K562 (cell line): Measurements from ENCODE around the gene SCAMP5. TPM values are rescaled to one million over a fixed set of nuclear protein-coding genes. Genes with fewer than 3 reads are reported as not detected.
A peak's percentile ranks its signal among the peaks of the same experiment; 100 is the strongest.

Source experiments
- CBX8 ChIP-seq: fragments of 200-600 bp; sonication (generic); IDR thresholded peaks from 2 replicates; pipeline ENCODE4 v1.6.1; 2012; ENCODE audit warnings: borderline replicate concordance, mixed run types, low read depth, mild to moderate bottlenecking, moderate library complexity, mixed read lengths, low read length, control low read depth, inconsistent platforms; ENCODE audit not compliant: poor library complexity, severe bottlenecking; ENCODE audit errors: extremely low read depth
- CREM ChIP-seq: IDR thresholded peaks from 2 replicates; pipeline ENCODE4 v1.6.1; 2014; ENCODE audit warnings: antibody characterized with exemption, low read depth
- NFXL1 ChIP-seq: fragments of 450-650 bp; formaldehyde crosslinking; IDR thresholded peaks from 2 replicates; pipeline ENCODE4 v1.4.0; 2021; ENCODE audit warnings: mild to moderate bottlenecking
- THRB ChIP-seq: fragments of 450-650 bp; formaldehyde crosslinking; conservative IDR thresholded peaks from 2 replicates; pipeline ENCODE4 v1.4.0; 2022; ENCODE audit warnings: mild to moderate bottlenecking, missing genetic modification characterization
- YY1 ChIP-seq, 3 experiments: IDR thresholded peaks; 2 replicates each; pipeline ENCODE4 v1.6.1; 2011; ENCODE audit warnings: low read length in 2 of 3, mild to moderate bottlenecking in 2 of 3, moderate library complexity in 2 of 3, borderline replicate concordance in 1 of 3, control low read depth in 1 of 3, low read depth in 1 of 3; ENCODE audit not compliant: insufficient read depth in 3 of 3, insufficient replicate concordance in 2 of 3, control insufficient read depth in 1 of 3, insufficient read length in 1 of 3; ENCODE audit errors: extremely low read depth in 1 of 3
- ZBTB26 ChIP-seq: fragments of 450-650 bp; formaldehyde crosslinking; IDR thresholded peaks from 2 replicates; pipeline ENCODE4 v1.4.0; 2022; ENCODE audit warnings: missing genetic modification characterization
- ZBTB7A ChIP-seq: IDR thresholded peaks from 2 replicates; pipeline ENCODE4 v1.6.1; 2011; ENCODE audit warnings: low read depth, mild to moderate bottlenecking, low read length, moderate library complexity, borderline replicate concordance; ENCODE audit not compliant: control insufficient read depth
- ZKSCAN8 ChIP-seq: fragments of 200-800 bp; sonication (Bioruptor generic); IDR thresholded peaks from 2 replicates; pipeline ENCODE4 v1.6.1; 2016; ENCODE audit warnings: missing genetic modification characterization, missing compliant biosample characterization
- ZNF282 ChIP-seq: sonication (generic); formaldehyde crosslinking; IDR thresholded peaks from 2 replicates; pipeline ENCODE4 v1.8.1; 2023; ENCODE audit warnings: missing genetic modification reagents
- ZNF324 ChIP-seq: fragments of 250-450 bp; sonication (Bioruptor Pico); IDR thresholded peaks from 2 replicates; pipeline ENCODE4 v1.4.0; 2020; ENCODE audit warnings: mild to moderate bottlenecking
- ZNF592 ChIP-seq: fragments of 450-650 bp; IDR thresholded peaks from 2 replicates; pipeline ENCODE4 v1.6.1; 2017; ENCODE audit warnings: antibody characterized with exemption, mild to moderate bottlenecking
- ZNF740 ChIP-seq, 3 experiments: fragments of 200-800 bp in 1 of 3; sonication (Bioruptor generic) in 1 of 3; sonication (generic) in 1 of 3; formaldehyde crosslinking in 1 of 3; IDR thresholded peaks; 2 replicates each; pipeline versions ENCODE4 v1.6.1 to v1.8.0; 2016 to 2022; ENCODE audit warnings: mild to moderate bottlenecking in 2 of 3, missing compliant biosample characterization in 2 of 3, missing genetic modification characterization in 2 of 3, missing genetic modification reagents in 1 of 3
- ZNF76 ChIP-seq: fragments of 250-450 bp; sonication (Bioruptor Pico); IDR thresholded peaks from 2 replicates; pipeline ENCODE4 v1.4.0; 2020; ENCODE audit warnings: mild to moderate bottlenecking, moderate library complexity, borderline replicate concordance
- ZSCAN32 ChIP-seq: fragments of 450-650 bp; formaldehyde crosslinking; IDR thresholded peaks from 2 replicates; pipeline ENCODE4 v1.4.0; 2020; ENCODE audit warnings: mild to moderate bottlenecking, moderate library complexity
- polyA plus RNA-seq, 8 experiments: library from polyadenylated mRNA; depleted of rRNA in 4 of 8; stranded (reverse) in 5 of 8; unstranded in 3 of 8; fragments of >200 nt; fragmentation: Nextera tagmentation in 2 of 8; fragmentation: Illumina TruSeq in 1 of 8; extraction: Ambion mirVana in 2 of 8; extraction: Trizol in 1 of 8; gene quantifications; 2 replicates each; pipeline versions ENCODE4 v1.2.1 to v1.2.3, GENCODE V29; 2011 to 2014; ENCODE audit warnings: inconsistent platforms in 1 of 8, missing spikeins in 1 of 8
- total RNA-seq, 7 experiments: library from RNA; depleted of rRNA in 6 of 7; stranded (reverse); fragments of >200 nt in 6 of 7; fragmentation: Illumina TruSeq in 2 of 7; extraction: Trizol in 2 of 7; gene quantifications; 2 replicates each; pipeline versions ENCODE4 v1.2.1 to v1.2.3, GENCODE V29; 2011 to 2021; ENCODE audit warnings: low replicate concordance in 1 of 7
- TF ChIP-seq, protein P1 (sequence below): sonication (generic); IDR thresholded peaks from 2 replicates; pipeline ENCODE4 v1.6.1; 2016

Gene SCAMP5
- total and polyA plus RNA-seq, 9 of the 15 experiments (the other 6 are each of a cell fraction or from before 2014, with no cell fraction given), result 0.09 to 0.29 (median 0.19) TPM; not detected in 5

GRCh38 chr15:74950078-74950908 lies 45.1 kb upstream of the SCAMP5 start (continued):
- TF ChIP-seq YY1 (IDR thresholded peaks at IDR 0.05; ENCODE audit: borderline replicate concordance in 1 of 3, control insufficient read depth in 1 of 3, extremely low read depth in 1 of 3, insufficient read depth in 3 of 3, insufficient read length in 1 of 3, insufficient replicate concordance in 2 of 3, low read depth in 1 of 3, low read length in 2 of 3) (peak in 1 of 3 experiments; percentile 17), THRB (CRISPR knock-in tag) (peak; percentile 81; the same call in 1 of the 2 replicates), CREM (0 out of 2 replicates have a peak, but pooled peaks have one; percentile 41), CBX8 (no peak), ZBTB7A (peak; percentile 44; the same call in 1 of the 2 replicates), ZKSCAN8 (CRISPR knock-in tag) (no peak), ZNF324 (CRISPR knock-in tag) (no peak), ZSCAN32 (CRISPR knock-in tag) (no peak), ZBTB26 (CRISPR knock-in tag) (peak; percentile 44; the same call in 1 of the 2 replicates), ZNF282 (CRISPR knock-in tag) (0 out of 2 replicates have a peak, but pooled peaks have one; percentile 42), NFXL1 (CRISPR knock-in tag) (no peak), ZNF740 (CRISPR knock-in tag; IDR thresholded peaks at IDR 0.05) (no peak), ZNF740 (tag; IDR thresholded peaks at IDR 0.05) (no peak), ZNF76 (CRISPR knock-in tag) (no peak), ZNF592 (no peak)
- TF ChIP-seq, protein P1, sequence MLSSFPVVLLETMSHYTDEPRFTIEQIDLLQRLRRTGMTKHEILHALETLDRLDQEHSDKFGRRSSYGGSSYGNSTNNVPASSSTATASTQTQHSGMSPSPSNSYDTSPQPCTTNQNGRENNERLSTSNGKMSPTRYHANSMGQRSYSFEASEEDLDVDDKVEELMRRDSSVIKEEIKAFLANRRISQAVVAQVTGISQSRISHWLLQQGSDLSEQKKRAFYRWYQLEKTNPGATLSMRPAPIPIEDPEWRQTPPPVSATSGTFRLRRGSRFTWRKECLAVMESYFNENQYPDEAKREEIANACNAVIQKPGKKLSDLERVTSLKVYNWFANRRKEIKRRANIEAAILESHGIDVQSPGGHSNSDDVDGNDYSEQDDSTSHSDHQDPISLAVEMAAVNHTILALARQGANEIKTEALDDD, result peak; percentile 1; the same call in 1 of the 2 replicates
